Measurements from ENCODE around the gene LCNL1.
A peak's percentile ranks its signal among the peaks of the same experiment; 100 is the strongest.
"Not testable (repeated sequence)": the region's sequence is repeated elsewhere in the genome, so short reads cannot be mapped to it uniquely, and the experiment has no call there.

The LCNL1 gene

GRCh38 chr9:137027369-137028262 is 44.8 kb downstream of the LCNL1 start, which contains the start of gene ABCA2:
Gene ABCA2, minus strand, starts transcription at chr9:137028237. Its CDS starts 97 bp downstream, at chr9:137028140.
- DNase-seq (ENCODE audit: low read depth), result no peak

- peak; percentile 64 for DNase-seq (ENCODE audit: low read depth)
Measured at GRCh38 chr9:137028263-137029057, 45.7 kb downstream of the LCNL1 start.

- DNase-seq (ENCODE audit: low read depth), result peak; percentile 66
Measured at GRCh38 chr9:137029058-137029936, 46.5 kb downstream of the LCNL1 start.

- DNase-seq (ENCODE audit: low read depth), result no peak
Measured at GRCh38 chr9:137030006-137030405, 47.2 kb downstream of the LCNL1 start.

- DNase-seq (ENCODE audit: low read depth), result peak; percentile 41
Measured at GRCh38 chr9:137030538-137031527, 48.0 kb downstream of the LCNL1 start.

GRCh38 chr9:137031904-137032640 is 49.3 kb downstream of the LCNL1 start, which contains the start of gene FUT7:
Gene FUT7, minus strand, starts transcription at chr9:137032088. Its CDS starts 97 bp downstream, at chr9:137031991.
- DNase-seq (ENCODE audit: low read depth), result peak; percentile 19

- no peak for DNase-seq (ENCODE audit: low read depth)
Measured at GRCh38 chr9:137032858-137033257, 50.1 kb downstream of the LCNL1 start.

- not testable (repeated sequence) for DNase-seq (ENCODE audit: low read depth)
Measured at GRCh38 chr9:137033481-137033880, 50.7 kb downstream of the LCNL1 start.

GRCh38 chr9:137034039-137034708 is 51.4 kb downstream of the LCNL1 start:
- DNase-seq (ENCODE audit: low read depth), result no peak

GRCh38 chr9:137034709-137035506 is 52.1 kb downstream of the LCNL1 start:
- peak; percentile 76 for DNase-seq (ENCODE audit: low read depth)
